Measurements from ENCODE around the gene ARHGAP24.

Gene ARHGAP24

GRCh38 chr4:86033171-86033570 lies 558.2 kb downstream of the ARHGAP24 start:
- TF ChIP-seq CTCF (conservative IDR thresholded peaks at IDR 0.05; ENCODE audit: control insufficient read depth, insufficient read depth, low read depth, low read length) = no peak
- DNase-seq (ENCODE audit: low read depth) = peak; percentile 92
- no peak overlapping the region for H3K4me3 ChIP-seq (ENCODE audit: control insufficient read depth, low read depth, low read length)

GRCh38 chr4:86034616-86035015 lies 559.7 kb downstream of the ARHGAP24 start:
- no peak for TF ChIP-seq CTCF (conservative IDR thresholded peaks at IDR 0.05; ENCODE audit: control insufficient read depth, insufficient read depth, low read depth, low read length)
- DNase-seq (ENCODE audit: low read depth) = no peak
- H3K4me3 ChIP-seq (ENCODE audit: control insufficient read depth, low read depth, low read length) = no peak overlapping the region

DNA sequence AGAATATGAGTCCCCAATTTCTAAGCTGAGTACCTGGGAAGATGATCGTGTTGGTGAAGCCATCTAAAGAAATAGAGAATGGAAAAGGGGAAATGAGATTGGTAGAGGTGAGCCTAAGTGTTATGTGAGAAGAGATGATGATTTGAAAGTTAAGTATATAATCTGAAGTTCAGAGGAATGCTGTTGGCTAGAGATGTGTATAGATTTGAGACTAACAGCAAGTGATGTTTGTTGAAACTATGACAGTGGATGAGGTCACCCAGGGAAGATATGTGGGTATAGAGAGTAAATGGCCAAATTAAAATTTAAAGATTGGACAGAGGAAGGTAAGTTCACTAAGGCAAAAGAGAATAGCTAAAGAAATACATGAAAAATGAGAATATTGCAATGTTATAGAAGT lies 560.7 kb downstream of the ARHGAP24 start:
- peak; percentile 39 for DNase-seq (ENCODE audit: low read depth)
- TF ChIP-seq CTCF (conservative IDR thresholded peaks at IDR 0.05; ENCODE audit: control insufficient read depth, insufficient read depth, low read depth, low read length) = no peak
- no peak overlapping the region for H3K4me3 ChIP-seq (ENCODE audit: control insufficient read depth, low read depth, low read length)

GRCh38 chr4:86036736-86037135 lies 561.8 kb downstream of the ARHGAP24 start:
- TF ChIP-seq CTCF (conservative IDR thresholded peaks at IDR 0.05; ENCODE audit: control insufficient read depth, insufficient read depth, low read depth, low read length) = no peak
- peak; percentile 41 for DNase-seq (ENCODE audit: low read depth)

DNA sequence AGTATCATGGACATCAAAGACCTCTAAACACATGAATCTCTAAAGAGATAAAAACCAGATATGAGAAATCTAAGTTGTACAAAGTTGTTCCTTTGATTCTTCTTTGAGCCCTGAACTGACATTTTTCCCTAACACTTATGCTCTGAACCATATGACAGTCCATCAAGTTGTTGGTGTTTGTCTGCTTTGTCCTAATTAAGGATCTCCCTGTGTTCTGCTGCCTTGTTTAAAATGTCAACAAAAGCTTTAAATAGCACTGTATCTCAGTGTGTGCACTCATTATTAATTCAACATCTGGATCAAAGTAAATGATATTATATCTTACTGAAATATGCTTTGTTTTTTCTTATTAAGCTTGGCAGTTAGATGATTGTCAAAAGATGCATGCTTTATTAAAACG lies 563.1 kb downstream of the ARHGAP24 start:
- no peak for DNase-seq (ENCODE audit: low read depth)
- no peak for TF ChIP-seq CTCF (conservative IDR thresholded peaks at IDR 0.05; ENCODE audit: control insufficient read depth, insufficient read depth, low read depth, low read length)
- no peak overlapping the region for H3K4me3 ChIP-seq (ENCODE audit: control insufficient read depth, low read depth, low read length)

More at GRCh38 chr4:86036736-86037135, 561.8 kb downstream of the ARHGAP24 start:
- no peak overlapping the region for H3K4me3 ChIP-seq (ENCODE audit: control insufficient read depth, low read depth, low read length)

GRCh38 chr4:86043755-86044592 lies 569.0 kb downstream of the ARHGAP24 start:
- H3K4me3 ChIP-seq (ENCODE audit: control insufficient read depth, low read depth, low read length) = no peak overlapping the region
- peak; percentile 73 for DNase-seq (ENCODE audit: low read depth)
- TF ChIP-seq CTCF (conservative IDR thresholded peaks at IDR 0.05; ENCODE audit: control insufficient read depth, insufficient read depth, low read depth, low read length) = peak; percentile 63
